LNCaP clone FGC (cell line): ENCODE results near the gene JAKMIP1.

Source experiments
- DNase-seq: peaks from one replicate; pipeline ENCODE4 v3.0.0-alpha.2; 2011; ENCODE audit warnings: low read depth
- H3K4me3 ChIP-seq: 2 replicates; pipeline ENCODE4 v1.5.1; 2011; ENCODE audit warnings: mild to moderate bottlenecking, low read depth, low read length, control low read depth
- CTCF ChIP-seq: IDR thresholded peaks from 2 replicates; pipeline ENCODE4 v1.5.1; 2012; ENCODE audit warnings: mild to moderate bottlenecking; ENCODE audit not compliant: control insufficient read depth, insufficient read depth; ENCODE audit errors: extremely low read depth

JAKMIP1 gene

GRCh38 chr4:6201580-6202091, 1.3 kb upstream of the JAKMIP1 start:
- H3K4me3 ChIP-seq: no peak overlapping the region
- no peak for TF ChIP-seq CTCF
- no peak for DNase-seq

GRCh38 chr4:6200922-6201362, 593 bp upstream of the JAKMIP1 start:
- peak overlapping the region; percentile 62 for H3K4me3 ChIP-seq
- peak; percentile 62 for DNase-seq
- no peak for TF ChIP-seq CTCF

GRCh38 chr4:6199422-6199921, 877 bp downstream of the JAKMIP1 start:
- DNase-seq: no peak
- H3K4me3 ChIP-seq: peak overlapping the region; percentile 59

GRCh38 chr4:6198768-6199421, 1.5 kb downstream of the JAKMIP1 start:
- no peak for TF ChIP-seq CTCF
- no peak overlapping the region for H3K4me3 ChIP-seq
- no peak for DNase-seq

More at GRCh38 chr4:6199422-6199921, 877 bp downstream of the JAKMIP1 start:
- TF ChIP-seq CTCF: no peak

GRCh38 chr4:6198278-6198677, 2.1 kb downstream of the JAKMIP1 start:
- no peak for TF ChIP-seq CTCF
- H3K4me3 ChIP-seq: no peak overlapping the region
- no peak for DNase-seq

- DNase-seq: no peak
These were observed 2.7 kb downstream of the JAKMIP1 start for GRCh38 chr4:6197433-6198174.

More at GRCh38 chr4:6197433-6198174, 2.7 kb downstream of the JAKMIP1 start:
- H3K4me3 ChIP-seq: no peak overlapping the region
- no peak for TF ChIP-seq CTCF
